Caco-2 (cell line): Measurements from ENCODE around the gene ATF7IP. TPM values are rescaled to one million over a fixed set of nuclear protein-coding genes. Genes with fewer than 3 reads are reported as not detected.

ENCODE experiments used
- BruUV-seq: library from RNA; stranded (reverse); fragments of 400-500 nt; replicated peaks from 2 replicates; lab custom pipeline; 2021; lab: Mats Ljungman, UMichigan
- CTCF ChIA-PET: fragments of 300-600 bp; sonication (Branson Sonifier 250); formaldehyde crosslinking; loops from one replicate; lab custom pipeline; 2022; ENCODE audit warnings: antibody characterized with exemption; lab: Charles Lee
- POLR2A ChIA-PET: fragments of 300-600 bp; sonication (Branson Sonifier 250); formaldehyde crosslinking; loops from one replicate; lab custom pipeline; 2022; ENCODE audit warnings: antibody characterized with exemption; lab: Charles Lee
- DNase-seq, 2 experiments: peaks; one replicate each; pipeline versions ENCODE4 v3.0.0 to v3.0.0-alpha.2; 2020 to 2022
- H3K27me3 ChIP-seq: replicated peaks from 2 replicates; pipeline ENCODE4 v1.6.0; 2011; ENCODE audit warnings: low read length; ENCODE audit not compliant: control insufficient read depth, insufficient read depth
- H3K36me3 ChIP-seq: 2 replicates; pipeline ENCODE4 v1.5.1; 2011; ENCODE audit warnings: low read length; ENCODE audit not compliant: control insufficient read depth, insufficient read depth
- H3K4me1 ChIP-seq: fragments of 250-450 bp; sonication (Bioruptor Pico); 2 replicates; pipeline ENCODE4 v1.5.1; 2020; ENCODE audit warnings: mild to moderate bottlenecking
- H3K4me3 ChIP-seq: 2 replicates; pipeline ENCODE4 v1.5.1; 2011; ENCODE audit warnings: low read depth, mild to moderate bottlenecking, control low read depth, low read length
- H3K9me3 ChIP-seq: fragments of 250-450 bp; sonication (Bioruptor Pico); 2 replicates; pipeline ENCODE4 v1.5.1; 2020; ENCODE audit warnings: mild to moderate bottlenecking, moderate library complexity
- H3K27ac Mint-ChIP-seq: one replicate; pipeline ENCODE4 v1.8.0; 2022; ENCODE audit warnings: mixed read lengths; ENCODE audit not compliant: unreplicated experiment
- H3K27me3 Mint-ChIP-seq: one replicate; pipeline ENCODE4 v1.8.0; 2022; ENCODE audit warnings: mixed read lengths; ENCODE audit not compliant: insufficient read depth, unreplicated experiment
- H3K36me3 Mint-ChIP-seq: one replicate; pipeline ENCODE4 v1.8.0; 2022; ENCODE audit warnings: mild to moderate bottlenecking, mixed read lengths; ENCODE audit not compliant: insufficient read depth, unreplicated experiment
- H3K4me1 Mint-ChIP-seq: one replicate; pipeline ENCODE4 v1.8.0; 2022; ENCODE audit warnings: low read depth, mixed read lengths; ENCODE audit not compliant: unreplicated experiment
- H3K4me3 Mint-ChIP-seq: one replicate; pipeline ENCODE4 v1.8.0; 2022; ENCODE audit warnings: mild to moderate bottlenecking, moderate library complexity, mixed read lengths; ENCODE audit not compliant: unreplicated experiment
- H3K9me3 Mint-ChIP-seq: one replicate; pipeline ENCODE4 v1.8.0; 2022; ENCODE audit warnings: mixed read lengths; ENCODE audit not compliant: unreplicated experiment
- intact Hi-C: fragments of 100-400 bp; cut with micrococcal nuclease; formaldehyde crosslinking; loops from one replicate; pipeline ENCODE4 v1.10.0; 2022; ENCODE audit not compliant: unreplicated experiment
- total RNA-seq: library from RNA; stranded (reverse); gene quantifications from 2 replicates; pipeline ENCODE4 v1.2.3, GENCODE V29; 2022
- TF ChIP-seq, protein P1 (sequence below), 2 experiments: fragments of 200-600 bp in 1 of 2; IDR thresholded peaks; 1 replicate in 1 of 2; 2 replicates in 1 of 2; pipeline versions ENCODE4 v1.5.1 to v1.8.0; 2011 to 2022; ENCODE audit warnings: antibody characterized with exemption in 1 of 2, control low read depth in 1 of 2, inconsistent platforms in 1 of 2, low read depth in 1 of 2, low read length in 1 of 2, mild to moderate bottlenecking in 1 of 2, moderate library complexity in 1 of 2; ENCODE audit not compliant: insufficient read depth in 1 of 2, severe bottlenecking in 1 of 2, unreplicated experiment in 1 of 2

Gene ATF7IP
- total RNA-seq, 1 experiment from 2014 or later: 107 TPM

DNA sequence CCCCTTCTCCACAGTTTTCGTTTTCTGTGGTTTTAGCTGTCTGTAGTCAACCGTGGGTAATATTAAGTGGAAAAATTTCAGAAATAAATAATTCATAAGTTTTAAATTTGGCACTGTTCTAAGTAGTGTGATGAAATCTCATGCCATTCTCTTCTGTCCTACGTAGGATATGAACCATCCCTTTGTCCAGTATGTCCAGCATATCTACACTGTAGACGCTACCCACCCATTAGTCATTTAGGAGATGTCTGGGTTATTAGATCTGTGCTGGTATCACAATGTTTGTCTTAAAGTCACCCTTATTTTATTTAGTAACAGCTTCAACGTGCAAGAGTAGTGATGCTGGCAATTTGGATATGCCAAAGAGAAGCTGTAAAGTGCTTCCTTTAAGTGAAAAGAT lies 44.7 kb downstream of the ATF7IP start:
- CTCF ChIA-PET: no interaction called here

DNA sequence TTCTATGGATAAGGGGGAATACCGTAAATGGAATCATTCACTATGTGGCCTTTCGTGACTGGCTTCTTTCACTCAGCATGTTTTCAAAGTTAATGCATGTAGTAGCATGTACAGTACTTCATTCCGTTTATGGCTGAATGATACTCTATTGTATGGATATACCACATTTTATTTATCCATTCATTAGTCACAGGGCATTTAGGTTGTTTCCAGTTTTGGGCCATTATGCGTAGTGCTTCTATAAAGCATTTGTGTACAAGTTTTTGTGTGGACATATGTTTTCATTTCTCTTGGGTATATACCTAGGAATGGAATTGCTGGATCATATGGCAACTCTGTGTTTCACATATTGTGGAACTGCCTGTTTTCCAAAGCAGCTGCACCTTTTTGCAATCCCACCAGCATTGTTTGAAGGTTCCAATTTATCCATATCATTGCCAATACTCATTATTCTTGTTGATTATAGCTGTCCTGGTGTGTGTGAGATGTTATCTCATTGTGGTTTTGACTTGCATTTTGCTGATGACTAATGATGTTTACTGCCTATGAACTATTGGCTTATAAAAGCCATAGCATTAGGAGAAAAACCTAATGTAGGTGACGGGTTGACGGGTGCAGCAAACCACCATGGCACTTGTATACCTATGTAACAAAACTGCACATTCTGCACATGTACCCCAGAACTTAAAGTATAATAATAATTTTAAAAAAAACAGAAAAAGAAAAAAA lies 45.5 kb downstream of the ATF7IP start:
- ChIA-PET CTCF (no interaction called here), POLR2A (no interaction called here)
- Histone ChIP-seq H3K36me3 (no peaks in the 10 kb centered on the region), H3K9me3 (no peaks in the 10 kb centered on the region), H3K27me3 (no peaks in the 10 kb centered on the region), H3K4me3 (no peak overlapping the region), H3K4me1 (no peaks in the 10 kb centered on the region)
- H3K4me1 Mint-ChIP-seq: no peaks in the 10 kb centered on the region
- peaks cover 5% of the 10 kb centered on the region for H3K36me3 Mint-ChIP-seq
- H3K9me3 Mint-ChIP-seq: no peaks in the 10 kb centered on the region
- H3K27me3 Mint-ChIP-seq: no peaks in the 10 kb centered on the region
- no peak for DNase-seq
- no peak overlapping the region for H3K4me3 Mint-ChIP-seq
- no peak overlapping the region for H3K27ac Mint-ChIP-seq
- intact Hi-C loops: no loop called here
- BruUV-seq: no TSS peak
- TF ChIP-seq, protein P1, sequence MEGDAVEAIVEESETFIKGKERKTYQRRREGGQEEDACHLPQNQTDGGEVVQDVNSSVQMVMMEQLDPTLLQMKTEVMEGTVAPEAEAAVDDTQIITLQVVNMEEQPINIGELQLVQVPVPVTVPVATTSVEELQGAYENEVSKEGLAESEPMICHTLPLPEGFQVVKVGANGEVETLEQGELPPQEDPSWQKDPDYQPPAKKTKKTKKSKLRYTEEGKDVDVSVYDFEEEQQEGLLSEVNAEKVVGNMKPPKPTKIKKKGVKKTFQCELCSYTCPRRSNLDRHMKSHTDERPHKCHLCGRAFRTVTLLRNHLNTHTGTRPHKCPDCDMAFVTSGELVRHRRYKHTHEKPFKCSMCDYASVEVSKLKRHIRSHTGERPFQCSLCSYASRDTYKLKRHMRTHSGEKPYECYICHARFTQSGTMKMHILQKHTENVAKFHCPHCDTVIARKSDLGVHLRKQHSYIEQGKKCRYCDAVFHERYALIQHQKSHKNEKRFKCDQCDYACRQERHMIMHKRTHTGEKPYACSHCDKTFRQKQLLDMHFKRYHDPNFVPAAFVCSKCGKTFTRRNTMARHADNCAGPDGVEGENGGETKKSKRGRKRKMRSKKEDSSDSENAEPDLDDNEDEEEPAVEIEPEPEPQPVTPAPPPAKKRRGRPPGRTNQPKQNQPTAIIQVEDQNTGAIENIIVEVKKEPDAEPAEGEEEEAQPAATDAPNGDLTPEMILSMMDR (IDR thresholded peaks at IDR 0.05; ENCODE audit: insufficient read depth in 1 of 2, low read depth in 1 of 2, low read length in 1 of 2, severe bottlenecking in 1 of 2, unreplicated experiment in 1 of 2): no peak

More for the DNA sequence above, 44.7 kb downstream of the ATF7IP start:
- DNase-seq: no peak
- Histone ChIP-seq H3K4me1 (no peaks in the 10 kb centered on the region), H3K36me3 (no peaks in the 10 kb centered on the region), H3K27me3 (no peaks in the 10 kb centered on the region), H3K4me3 (no peak overlapping the region), H3K9me3 (no peaks in the 10 kb centered on the region)
- Mint-ChIP-seq H3K9me3 (no peaks in the 10 kb centered on the region), H3K27me3 (no peaks in the 10 kb centered on the region), H3K4me1 (no peaks in the 10 kb centered on the region), H3K27ac (no peak overlapping the region), H3K4me3 (no peak overlapping the region), H3K36me3 (peaks cover 5% of the 10 kb centered on the region)
- TF ChIP-seq, protein P1 (IDR thresholded peaks at IDR 0.05; ENCODE audit: insufficient read depth in 1 of 2, low read depth in 1 of 2, low read length in 1 of 2, severe bottlenecking in 1 of 2, unreplicated experiment in 1 of 2): no peak
- POLR2A ChIA-PET: no interaction called here
- no TSS peak for BruUV-seq
- intact Hi-C loops: no loop called here

DNA sequence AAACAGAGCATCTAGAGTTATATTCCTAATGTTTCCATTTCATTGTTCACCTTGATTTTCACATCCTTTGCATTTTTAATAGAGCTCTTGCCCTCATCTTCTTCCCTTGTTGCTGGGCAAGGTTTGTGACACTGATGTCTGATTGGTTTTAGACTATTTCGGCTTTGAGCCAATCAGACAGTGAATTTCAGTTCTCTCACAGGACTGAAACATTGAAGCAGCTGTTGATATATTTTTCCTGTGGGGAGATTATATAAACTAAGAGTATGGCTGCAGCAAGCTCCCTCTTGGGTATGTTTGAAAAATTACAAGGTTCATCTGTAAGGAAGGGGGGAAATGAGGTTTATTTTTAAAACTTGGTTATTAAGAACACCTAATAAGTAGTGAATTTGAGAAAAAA lies 51.2 kb downstream of the ATF7IP start:
- H3K36me3 Mint-ChIP-seq: peaks cover 18% of the 10 kb centered on the region
- no peak overlapping the region for H3K4me3 ChIP-seq
- peaks cover 13% of the 10 kb centered on the region for H3K4me1 Mint-ChIP-seq
- no TSS peak for BruUV-seq
- H3K4me3 Mint-ChIP-seq: no peak overlapping the region
- peak in 1 of 2 experiments; percentile 35 for DNase-seq
- H3K9me3 Mint-ChIP-seq: peaks cover 3% of the 10 kb centered on the region
- no peaks in the 10 kb centered on the region for H3K27me3 ChIP-seq
- H3K27me3 Mint-ChIP-seq: no peaks in the 10 kb centered on the region
- intact Hi-C loops: loop anchor here (2.0 kb wide), 2 partner anchors 32 to 50 kb away; no protein-coding TSS in a partner anchor
- H3K4me1 ChIP-seq: peaks cover 15% of the 10 kb centered on the region; the same call in 1 of the 2 replicates
- no peaks in the 10 kb centered on the region for H3K36me3 ChIP-seq
- CTCF ChIA-PET: interaction anchor here (0.8 kb wide), 1 partner anchor 51 kb away, joined by 4 read pairs; the partner anchor contains the start of gene ATF7IP
- no peaks in the 10 kb centered on the region for H3K9me3 ChIP-seq
- TF ChIP-seq, protein P1 (IDR thresholded peaks at IDR 0.05; ENCODE audit: insufficient read depth in 1 of 2, low read depth in 1 of 2, low read length in 1 of 2, severe bottlenecking in 1 of 2, unreplicated experiment in 1 of 2): peak in 1 of 2 experiments; percentile 15
- POLR2A ChIA-PET: interaction anchor here (0.5 to 0.7 kb wide), 2 partner anchors 51 kb away, joined by 3 read pairs; partner anchors contain the start of gene ATF7IP
- no peak overlapping the region for H3K27ac Mint-ChIP-seq
